CD4-positive, alpha-beta T cell treated with Interleukin-21 for 1 hour (primary cell): ENCODE data around the gene MRPL51.
A peak's percentile ranks its signal among the peaks of the same experiment; 100 is the strongest.
"Not testable (repeated sequence)": the region's sequence is repeated elsewhere in the genome, so short reads cannot be mapped to it uniquely, and the experiment has no call there.

Experiments
- DNase-seq: peaks from one replicate; pipeline ENCODE4 v3.0.0-alpha.2; 2020

Gene MRPL51

GRCh38 chr12:6530576-6531260, 37.7 kb upstream of the MRPL51 start:
- no peak for DNase-seq

GRCh38 chr12:6529291-6529737, 36.3 kb upstream of the MRPL51 start:
- no peak for DNase-seq

DNA sequence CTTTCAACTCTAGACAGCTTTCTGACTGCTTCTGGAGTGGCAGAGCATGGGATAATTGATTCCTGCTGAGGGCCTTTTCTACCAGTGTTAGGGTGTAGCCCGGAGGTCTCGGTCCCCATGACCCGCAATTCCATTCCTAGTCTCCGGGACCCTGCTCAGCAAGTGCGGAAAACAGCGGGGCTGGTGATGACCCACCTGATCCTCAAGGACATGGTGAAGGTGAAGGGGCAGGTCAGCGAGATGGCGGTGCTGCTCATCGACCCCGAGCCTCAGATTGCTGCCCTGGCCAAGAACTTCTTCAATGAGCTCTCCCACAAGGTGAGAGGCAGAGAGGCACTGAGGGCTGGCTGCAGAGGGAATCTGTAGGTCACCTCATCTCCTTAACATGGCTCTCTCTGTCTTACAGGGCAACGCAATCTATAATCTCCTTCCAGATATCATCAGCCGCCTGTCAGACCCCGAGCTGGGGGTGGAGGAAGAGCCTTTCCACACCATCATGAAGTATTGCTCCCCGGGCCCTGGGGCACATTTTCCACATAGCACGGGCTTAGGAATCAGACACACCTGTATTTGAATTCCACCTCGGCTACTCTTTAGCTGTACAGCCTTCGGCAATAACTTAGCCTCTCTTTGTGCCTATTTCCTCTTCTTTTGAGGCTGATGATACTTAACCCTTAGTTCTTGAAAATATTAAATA, 35.6 kb upstream of the MRPL51 start:
- no peak for DNase-seq

- DNase-seq: no peak
Observed at GRCh38 chr12:6527711-6528110, 34.6 kb upstream of the MRPL51 start.

GRCh38 chr12:6526766-6527525, 33.9 kb upstream of the MRPL51 start:
- DNase-seq: no peak

GRCh38 chr12:6526201-6526600, 33.1 kb upstream of the MRPL51 start:
- no peak for DNase-seq

GRCh38 chr12:6524648-6525047, 31.6 kb upstream of the MRPL51 start:
- no peak for DNase-seq

DNA sequence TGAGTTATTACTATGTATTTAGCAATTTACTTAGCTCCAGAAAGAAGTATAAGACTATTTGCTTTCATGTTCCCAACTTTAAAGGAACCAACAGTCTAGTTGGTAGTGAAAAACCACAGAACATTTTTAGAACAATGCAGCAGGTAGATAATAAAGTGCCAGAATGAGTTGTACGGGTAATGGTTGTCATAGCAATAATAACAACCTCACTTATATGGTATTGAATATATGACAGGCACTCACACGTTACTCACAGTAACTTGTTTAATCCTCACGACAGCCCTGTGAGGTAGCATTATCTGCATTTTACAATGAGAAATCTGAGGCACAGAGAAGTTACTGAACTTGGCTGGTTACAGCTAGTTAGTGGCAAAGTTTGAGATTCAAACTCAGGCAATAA, 30.6 kb upstream of the MRPL51 start:
- no peak for DNase-seq

GRCh38 chr12:6522193-6522592, 29.1 kb upstream of the MRPL51 start:
- DNase-seq: no peak

DNA sequence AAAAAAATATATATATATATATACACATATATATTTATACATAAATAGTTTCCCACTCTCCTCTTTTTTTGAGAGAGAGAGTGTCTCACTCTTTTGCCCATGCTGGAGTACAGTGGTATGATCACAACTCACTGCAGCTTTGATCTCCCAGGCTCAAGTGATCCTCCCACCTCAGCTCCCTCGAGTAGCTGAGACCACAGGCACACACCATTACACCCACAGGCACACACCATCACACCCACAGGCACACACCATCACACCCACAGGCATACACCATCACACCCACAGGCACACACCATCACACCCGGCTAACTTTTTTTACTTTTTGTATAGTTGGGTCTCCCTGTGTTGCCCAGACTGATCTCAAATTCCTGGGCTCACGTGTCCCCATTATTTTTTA, 27.1 kb upstream of the MRPL51 start:
- DNase-seq: no peak

- DNase-seq: no peak
Observed at GRCh38 chr12:6508087-6508486, 15.0 kb upstream of the MRPL51 start.

DNA sequence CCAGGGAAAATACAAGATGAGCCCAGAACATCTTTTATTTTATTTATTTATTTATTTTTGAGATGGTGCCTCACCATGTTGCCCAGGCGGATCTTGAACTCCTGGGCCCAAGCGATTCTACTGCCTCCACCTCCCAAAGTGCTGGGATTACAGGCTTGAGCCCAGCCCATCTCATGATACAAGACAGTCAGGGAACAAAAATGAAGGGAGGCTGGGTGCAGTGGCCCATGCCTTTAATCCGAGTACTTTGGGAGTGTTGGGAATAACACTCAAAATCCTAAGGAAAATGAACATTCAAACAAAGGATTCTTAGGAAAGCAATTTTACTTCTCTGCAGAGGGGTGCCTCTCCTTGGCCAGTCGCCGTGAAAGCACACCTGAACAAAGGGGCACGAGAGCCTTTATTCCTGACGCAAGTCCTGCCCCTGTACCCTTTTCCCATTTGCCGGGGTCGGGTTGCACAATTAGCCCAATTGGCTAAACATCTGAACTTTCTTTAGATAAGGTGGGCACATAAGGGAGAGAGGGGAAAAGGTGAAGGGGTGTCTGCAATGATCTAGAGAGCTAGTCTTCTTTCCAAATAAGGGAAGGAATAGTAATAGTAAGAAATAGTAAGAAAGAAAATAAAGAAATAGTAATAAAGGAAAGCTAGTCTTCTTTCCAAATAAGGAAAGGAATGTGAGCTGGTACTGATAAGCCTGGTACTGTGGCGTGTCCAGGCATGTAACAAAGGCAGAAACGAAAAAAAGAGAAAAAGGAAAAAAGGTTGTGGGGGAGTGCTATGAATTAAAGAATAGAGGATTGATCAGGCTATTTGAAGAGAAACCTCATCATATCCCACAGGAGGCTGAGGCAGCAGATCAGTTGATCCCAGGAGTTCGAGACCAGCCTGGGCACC, 14.3 kb upstream of the MRPL51 start:
- DNase-seq: no peak

GRCh38 chr12:6500466-6500865, 7.4 kb upstream of the MRPL51 start:
- DNase-seq: no peak

DNA sequence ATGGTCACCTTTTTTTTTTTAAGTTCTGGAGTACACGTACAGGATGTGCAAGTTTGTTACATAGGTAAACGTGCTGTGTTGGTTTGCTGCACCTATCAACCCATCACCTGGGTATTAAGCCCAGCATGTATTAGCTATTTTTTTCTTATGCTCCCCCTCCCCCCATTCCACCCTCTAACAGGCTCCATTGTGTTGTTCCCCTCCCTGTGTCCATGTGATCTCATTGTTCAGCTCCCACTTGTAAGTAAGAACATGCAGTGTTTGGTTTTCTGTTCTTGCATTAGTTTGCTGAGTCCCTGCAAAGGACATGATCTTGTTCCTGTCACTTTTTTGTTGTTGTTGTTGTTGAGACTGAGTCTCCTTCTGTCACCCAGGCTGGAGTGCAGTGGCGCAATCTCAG, 4.2 kb upstream of the MRPL51 start:
- not testable (repeated sequence) for DNase-seq

DNA sequence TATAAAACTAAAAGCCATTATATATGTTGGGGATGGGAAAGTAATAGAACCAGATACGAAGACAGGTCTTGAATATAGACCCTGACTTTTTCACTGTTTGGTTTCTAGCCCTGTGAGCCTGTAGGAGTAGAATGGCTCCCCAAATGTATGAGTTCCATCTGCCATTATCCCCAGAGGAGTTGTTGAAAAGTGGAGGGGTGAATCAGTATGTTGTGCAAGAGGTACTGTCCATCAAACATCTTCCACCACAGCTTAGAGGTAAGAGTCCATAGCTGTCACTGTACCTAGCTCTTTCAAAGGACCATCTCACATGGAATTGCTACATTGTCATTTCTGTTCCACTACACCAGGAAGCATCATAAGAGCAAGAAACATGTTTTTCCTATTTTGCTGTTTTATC, 1.9 kb upstream of the MRPL51 start:
- no peak for DNase-seq

DNA sequence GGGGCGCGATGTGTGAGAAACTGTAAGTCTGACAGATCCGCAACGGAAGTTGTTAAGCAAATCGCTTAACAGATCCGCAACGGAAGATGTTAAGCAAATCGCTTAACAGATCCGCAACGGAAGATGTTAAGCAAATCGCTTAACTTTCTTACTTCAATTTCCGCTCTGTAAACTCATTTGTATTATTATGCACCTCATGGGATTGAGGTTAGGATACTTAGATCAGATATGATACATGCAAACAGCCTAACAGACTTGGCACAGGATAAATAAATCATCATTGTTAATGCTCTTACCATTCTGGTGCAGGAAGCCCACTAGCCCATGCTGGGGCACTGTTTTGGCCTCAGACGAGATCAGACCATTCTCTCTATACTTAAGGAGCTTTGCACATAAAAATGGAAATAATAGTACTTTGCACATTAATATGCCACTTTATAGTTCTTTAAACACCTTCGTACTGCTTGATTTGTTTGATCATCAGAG, 1.2 kb upstream of the MRPL51 start:
- no peak for DNase-seq

GRCh38 chr12:6493497-6494257, 615 bp upstream of the MRPL51 start, which contains the start of gene NCAPD2:
NCAPD2 (plus strand) TSS chr12:6494102; CDS start chr12:6495099, 997 bp downstream.
- peak; percentile 96 for DNase-seq

- not testable (repeated sequence) for DNase-seq
Observed at GRCh38 chr12:6490673-6491072, 2.4 kb downstream of the MRPL51 start.

DNA sequence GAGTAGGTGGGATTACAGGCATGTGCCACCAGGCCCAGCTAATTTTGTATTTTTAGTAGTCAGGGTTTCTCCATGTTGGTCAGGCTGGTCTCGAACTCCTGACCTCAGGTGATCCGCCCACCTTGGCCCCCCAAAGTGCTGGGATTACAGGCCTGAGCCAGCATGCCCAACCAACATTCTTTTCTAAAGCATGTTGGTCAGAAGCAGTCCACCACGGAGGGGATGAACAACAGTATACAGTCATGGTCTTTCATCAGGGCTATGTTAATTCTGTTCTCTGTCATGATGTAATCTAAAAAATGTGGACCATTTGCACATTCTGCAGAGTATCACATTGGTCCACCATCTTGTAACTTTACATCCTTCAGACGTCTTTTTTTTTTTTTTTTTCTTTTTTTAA, 3.6 kb downstream of the MRPL51 start:
- no peak for DNase-seq

- no peak for DNase-seq
Observed at GRCh38 chr12:6488240-6488639, 4.8 kb downstream of the MRPL51 start.

DNA sequence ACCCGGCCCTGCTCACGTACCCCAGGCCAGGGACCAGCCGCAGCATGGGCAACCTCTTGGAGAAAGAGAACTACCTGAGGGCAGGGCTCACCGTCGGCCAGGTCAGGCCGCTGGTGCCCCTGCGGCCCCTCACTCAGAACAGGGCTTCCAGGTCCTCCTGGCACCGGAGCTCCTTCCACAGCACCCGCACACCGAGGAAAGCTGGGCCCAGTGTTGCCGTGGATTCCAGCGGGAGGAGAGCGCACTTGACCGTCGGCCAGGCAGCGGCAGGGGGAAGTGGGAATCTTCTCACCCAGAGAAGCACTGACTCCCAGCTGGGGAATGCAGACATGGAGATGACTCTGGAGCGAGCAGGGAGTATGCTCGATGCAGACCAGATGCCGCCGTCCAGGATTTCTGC, 14.6 kb downstream of the MRPL51 start:
- DNase-seq: no peak
